Neural cell (in vitro differentiated cells): ENCODE data around the gene CMPK2.

ENCODE experiments used
- RAD21 ChIP-seq: fragments of 450-650 bp; conservative IDR thresholded peaks from 2 replicates; pipeline ENCODE4 v1.6.1; 2014; ENCODE audit warnings: antibody characterized with exemption, mild to moderate bottlenecking, moderate library complexity
- TAF1 ChIP-seq: IDR thresholded peaks from 2 replicates; pipeline ENCODE4 v1.6.1; 2012; ENCODE audit warnings: low read depth
- TF ChIP-seq, protein P1 (sequence below): IDR thresholded peaks from 2 replicates; pipeline ENCODE4 v1.6.1; 2012; ENCODE audit warnings: borderline replicate concordance

DNA sequence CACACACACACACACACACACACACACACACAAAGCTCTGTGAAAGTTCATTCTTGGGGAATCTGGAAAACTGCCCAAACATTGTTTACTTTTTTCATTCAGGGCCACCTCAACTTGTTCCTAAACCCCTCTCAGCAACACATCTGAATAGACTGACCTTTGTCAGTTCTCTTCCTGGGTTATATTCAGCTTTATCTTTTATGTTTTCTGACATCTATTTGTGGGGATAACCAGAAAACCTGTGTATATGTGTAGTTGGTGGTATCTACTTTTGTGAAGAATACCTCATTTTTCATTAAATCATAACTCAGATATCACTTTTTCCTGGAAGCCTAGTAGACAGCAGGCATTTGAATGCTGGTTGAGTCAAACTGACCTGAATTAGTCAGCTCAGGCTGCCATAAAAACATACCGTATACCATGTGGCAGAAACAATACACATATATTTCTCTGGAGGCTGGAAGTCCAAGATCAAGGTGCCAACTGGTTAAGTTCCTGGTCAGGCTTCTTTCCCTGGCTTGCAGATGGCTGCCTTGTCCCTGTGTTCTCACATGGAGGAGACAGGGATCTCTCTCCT, 40.5 kb upstream of the CMPK2 start:
- TF ChIP-seq TAF1 (no peak), RAD21 (no peak)
- TF ChIP-seq, protein P1, sequence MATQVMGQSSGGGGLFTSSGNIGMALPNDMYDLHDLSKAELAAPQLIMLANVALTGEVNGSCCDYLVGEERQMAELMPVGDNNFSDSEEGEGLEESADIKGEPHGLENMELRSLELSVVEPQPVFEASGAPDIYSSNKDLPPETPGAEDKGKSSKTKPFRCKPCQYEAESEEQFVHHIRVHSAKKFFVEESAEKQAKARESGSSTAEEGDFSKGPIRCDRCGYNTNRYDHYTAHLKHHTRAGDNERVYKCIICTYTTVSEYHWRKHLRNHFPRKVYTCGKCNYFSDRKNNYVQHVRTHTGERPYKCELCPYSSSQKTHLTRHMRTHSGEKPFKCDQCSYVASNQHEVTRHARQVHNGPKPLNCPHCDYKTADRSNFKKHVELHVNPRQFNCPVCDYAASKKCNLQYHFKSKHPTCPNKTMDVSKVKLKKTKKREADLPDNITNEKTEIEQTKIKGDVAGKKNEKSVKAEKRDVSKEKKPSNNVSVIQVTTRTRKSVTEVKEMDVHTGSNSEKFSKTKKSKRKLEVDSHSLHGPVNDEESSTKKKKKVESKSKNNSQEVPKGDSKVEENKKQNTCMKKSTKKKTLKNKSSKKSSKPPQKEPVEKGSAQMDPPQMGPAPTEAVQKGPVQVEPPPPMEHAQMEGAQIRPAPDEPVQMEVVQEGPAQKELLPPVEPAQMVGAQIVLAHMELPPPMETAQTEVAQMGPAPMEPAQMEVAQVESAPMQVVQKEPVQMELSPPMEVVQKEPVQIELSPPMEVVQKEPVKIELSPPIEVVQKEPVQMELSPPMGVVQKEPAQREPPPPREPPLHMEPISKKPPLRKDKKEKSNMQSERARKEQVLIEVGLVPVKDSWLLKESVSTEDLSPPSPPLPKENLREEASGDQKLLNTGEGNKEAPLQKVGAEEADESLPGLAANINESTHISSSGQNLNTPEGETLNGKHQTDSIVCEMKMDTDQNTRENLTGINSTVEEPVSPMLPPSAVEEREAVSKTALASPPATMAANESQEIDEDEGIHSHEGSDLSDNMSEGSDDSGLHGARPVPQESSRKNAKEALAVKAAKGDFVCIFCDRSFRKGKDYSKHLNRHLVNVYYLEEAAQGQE, result no peak
